ENCODE results near the gene KCNA5.

The KCNA5 gene

GRCh38 chr12:5017638-5018348 is 25.9 kb upstream of the KCNA5 start:
- H3K4me1 Mint-ChIP-seq (ENCODE audit: low read depth) = no peaks in the 10 kb centered on the region
- peaks cover 9% of the 10 kb centered on the region for H3K27me3 Mint-ChIP-seq (ENCODE audit: low read depth)
- H3K9me3 Mint-ChIP-seq = no peaks in the 10 kb centered on the region
- H3K36me3 Mint-ChIP-seq (ENCODE audit: low read depth) = no peaks in the 10 kb centered on the region
- no peak overlapping the region for H3K27ac Mint-ChIP-seq
- H3K4me3 Mint-ChIP-seq = no peak overlapping the region

GRCh38 chr12:5018677-5019076 is 25.0 kb upstream of the KCNA5 start:
- Mint-ChIP-seq H3K9me3 (no peaks in the 10 kb centered on the region), H3K4me3 (no peak overlapping the region), H3K36me3 (ENCODE audit: low read depth) (no peaks in the 10 kb centered on the region), H3K27me3 (ENCODE audit: low read depth) (peaks cover 7% of the 10 kb centered on the region), H3K27ac (no peak overlapping the region), H3K4me1 (ENCODE audit: low read depth) (no peaks in the 10 kb centered on the region)

DNA sequence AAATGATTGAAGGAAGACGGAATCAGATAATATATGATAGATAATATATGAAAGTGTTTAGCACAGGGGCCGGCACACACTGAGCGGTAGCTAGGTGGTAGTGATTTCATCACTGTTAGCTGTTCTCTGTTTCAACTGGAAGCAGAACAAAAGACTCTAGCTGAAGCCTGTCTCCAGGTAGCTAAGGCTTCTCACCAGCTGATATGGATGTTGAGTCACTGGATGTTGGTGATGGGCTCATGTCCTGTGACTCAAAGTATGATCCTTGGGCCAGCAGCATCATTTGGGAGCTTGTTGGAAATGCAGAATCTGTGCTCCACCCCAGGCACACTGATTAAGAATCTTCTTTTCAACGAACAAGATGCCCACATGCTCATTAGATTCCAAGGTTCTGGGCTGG is 21.7 kb upstream of the KCNA5 start:
- no peaks in the 10 kb centered on the region for H3K4me1 Mint-ChIP-seq (ENCODE audit: low read depth)
- H3K27ac Mint-ChIP-seq = no peak overlapping the region
- H3K27me3 Mint-ChIP-seq (ENCODE audit: low read depth) = peaks cover 6% of the 10 kb centered on the region
- H3K4me3 Mint-ChIP-seq = no peak overlapping the region
- H3K9me3 Mint-ChIP-seq = no peaks in the 10 kb centered on the region
- no peaks in the 10 kb centered on the region for H3K36me3 Mint-ChIP-seq (ENCODE audit: low read depth)

- Mint-ChIP-seq H3K4me3 (no peak overlapping the region), H3K4me1 (ENCODE audit: low read depth) (no peaks in the 10 kb centered on the region), H3K36me3 (ENCODE audit: low read depth) (no peaks in the 10 kb centered on the region), H3K27me3 (ENCODE audit: low read depth) (peaks cover 6% of the 10 kb centered on the region), H3K27ac (no peak overlapping the region), H3K9me3 (no peaks in the 10 kb centered on the region)
Observed at GRCh38 chr12:5022465-5023061, 21.1 kb upstream of the KCNA5 start.

DNA sequence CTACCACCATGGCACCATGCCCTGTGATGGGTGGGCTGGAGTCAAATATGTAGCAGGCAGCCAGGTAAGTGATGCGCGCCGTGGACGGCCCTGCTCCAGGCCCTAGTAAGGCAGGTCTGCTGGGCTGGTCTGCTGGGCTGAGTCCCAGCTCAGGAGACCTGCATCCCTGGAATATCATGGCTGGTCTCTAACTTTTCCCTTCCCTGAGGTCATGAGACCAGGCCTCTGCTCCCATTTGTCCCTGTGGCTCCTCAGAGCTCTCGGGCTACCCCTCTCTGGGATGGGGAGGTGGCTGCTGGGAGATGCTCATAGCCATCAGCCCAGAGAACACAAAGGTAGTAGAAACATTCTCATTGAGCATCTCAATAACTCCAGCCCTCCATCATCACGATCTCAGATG is 19.8 kb upstream of the KCNA5 start:
- Mint-ChIP-seq H3K9me3 (no peaks in the 10 kb centered on the region), H3K36me3 (ENCODE audit: low read depth) (no peaks in the 10 kb centered on the region), H3K27me3 (ENCODE audit: low read depth) (peaks cover 6% of the 10 kb centered on the region), H3K27ac (no peak overlapping the region), H3K4me1 (ENCODE audit: low read depth) (no peaks in the 10 kb centered on the region), H3K4me3 (no peak overlapping the region)

- no peak overlapping the region for H3K27ac Mint-ChIP-seq
- no peak overlapping the region for H3K4me3 Mint-ChIP-seq
- H3K4me1 Mint-ChIP-seq (ENCODE audit: low read depth) = no peaks in the 10 kb centered on the region
- H3K27me3 Mint-ChIP-seq (ENCODE audit: low read depth) = peaks cover 6% of the 10 kb centered on the region
- H3K36me3 Mint-ChIP-seq (ENCODE audit: low read depth) = no peaks in the 10 kb centered on the region
- H3K9me3 Mint-ChIP-seq = no peaks in the 10 kb centered on the region
Observed at GRCh38 chr12:5026342-5026938, 17.2 kb upstream of the KCNA5 start.

DNA sequence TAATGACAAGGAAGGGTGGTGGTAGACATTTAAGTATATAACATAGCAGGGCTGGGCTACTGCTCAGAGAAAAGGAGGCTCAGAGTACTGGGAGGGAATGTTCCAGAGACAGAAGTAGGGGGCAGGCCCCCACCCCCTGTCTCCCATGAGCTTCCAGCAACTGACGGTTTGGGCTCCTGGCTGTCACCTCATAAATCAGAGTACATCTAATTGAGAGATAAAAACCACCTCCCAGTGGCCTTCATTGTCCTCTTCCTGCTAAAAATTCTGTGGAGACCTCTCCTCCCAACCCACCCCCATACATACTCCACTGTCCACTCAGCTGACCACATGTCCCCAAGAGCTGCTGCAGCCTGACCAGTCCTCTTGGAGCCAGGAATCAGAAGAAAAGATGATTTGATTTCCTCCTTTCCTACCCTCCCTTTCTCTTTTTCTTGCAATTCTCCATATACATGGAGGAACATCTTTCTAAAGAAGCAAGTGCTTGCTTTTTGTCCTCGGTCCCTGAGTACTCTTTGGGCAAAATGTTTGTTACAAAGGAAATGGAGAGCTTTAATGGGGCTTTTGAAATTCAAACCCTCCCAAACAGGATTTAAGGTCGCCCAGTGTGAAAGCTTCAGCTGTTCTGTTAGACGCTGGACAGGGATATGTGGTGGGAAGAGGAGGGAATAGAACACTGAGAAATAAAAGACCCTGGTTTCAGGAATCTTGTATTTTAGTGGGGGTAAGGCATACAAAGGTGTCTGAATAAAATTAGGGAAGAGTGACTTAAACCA is 16.4 kb upstream of the KCNA5 start:
- Mint-ChIP-seq H3K4me1 (ENCODE audit: low read depth) (no peaks in the 10 kb centered on the region), H3K27me3 (ENCODE audit: low read depth) (peaks cover 6% of the 10 kb centered on the region), H3K27ac (no peak overlapping the region), H3K4me3 (no peak overlapping the region), H3K36me3 (ENCODE audit: low read depth) (no peaks in the 10 kb centered on the region), H3K9me3 (no peaks in the 10 kb centered on the region)

DNA sequence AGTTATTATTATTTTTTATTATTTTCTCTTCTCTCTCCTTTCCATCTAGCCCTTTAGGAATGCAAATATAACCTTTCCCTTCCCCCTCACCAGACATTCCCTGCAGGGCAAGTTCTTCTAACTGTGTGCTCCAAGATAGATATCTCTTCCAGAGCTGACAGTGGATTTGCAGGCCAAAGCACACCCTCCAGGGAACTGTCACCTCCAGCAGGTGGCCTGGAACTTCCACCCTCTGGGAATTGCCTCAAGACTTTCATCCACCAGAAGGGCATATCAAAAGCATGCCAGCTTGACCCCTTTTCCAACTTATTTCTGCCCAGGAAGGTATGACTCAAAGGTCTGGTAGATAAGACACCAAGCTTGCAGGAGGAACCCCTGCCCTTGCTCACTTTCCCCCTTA is 13.6 kb upstream of the KCNA5 start:
- Mint-ChIP-seq H3K4me1 (ENCODE audit: low read depth) (peaks cover 2% of the 10 kb centered on the region), H3K9me3 (no peaks in the 10 kb centered on the region), H3K4me3 (no peak overlapping the region), H3K36me3 (ENCODE audit: low read depth) (no peaks in the 10 kb centered on the region), H3K27ac (no peak overlapping the region), H3K27me3 (ENCODE audit: low read depth) (peaks cover under 1% of the 10 kb centered on the region)

GRCh38 chr12:5031242-5031641 is 12.4 kb upstream of the KCNA5 start:
- Mint-ChIP-seq H3K27me3 (ENCODE audit: low read depth) (no peaks in the 10 kb centered on the region), H3K9me3 (no peaks in the 10 kb centered on the region), H3K27ac (no peak overlapping the region), H3K36me3 (ENCODE audit: low read depth) (no peaks in the 10 kb centered on the region), H3K4me3 (no peak overlapping the region), H3K4me1 (ENCODE audit: low read depth) (peaks cover 2% of the 10 kb centered on the region)

GRCh38 chr12:5031958-5032357 is 11.7 kb upstream of the KCNA5 start:
- no peaks in the 10 kb centered on the region for H3K9me3 Mint-ChIP-seq
- no peaks in the 10 kb centered on the region for H3K27me3 Mint-ChIP-seq (ENCODE audit: low read depth)

GRCh38 chr12:5032821-5033220 is 10.9 kb upstream of the KCNA5 start:
- no peaks in the 10 kb centered on the region for H3K9me3 Mint-ChIP-seq
- no peak overlapping the region for H3K27ac Mint-ChIP-seq
- no peaks in the 10 kb centered on the region for H3K27me3 Mint-ChIP-seq (ENCODE audit: low read depth)
- H3K4me1 Mint-ChIP-seq (ENCODE audit: low read depth) = peaks cover 2% of the 10 kb centered on the region
- H3K4me3 Mint-ChIP-seq = no peak overlapping the region
- no peaks in the 10 kb centered on the region for H3K36me3 Mint-ChIP-seq (ENCODE audit: low read depth)

More at GRCh38 chr12:5031958-5032357, 11.7 kb upstream of the KCNA5 start:
- Mint-ChIP-seq H3K36me3 (ENCODE audit: low read depth) (no peaks in the 10 kb centered on the region), H3K27ac (no peak overlapping the region), H3K4me1 (ENCODE audit: low read depth) (peaks cover 2% of the 10 kb centered on the region), H3K4me3 (no peak overlapping the region)

GRCh38 chr12:5033883-5034282 is 9.8 kb upstream of the KCNA5 start:
- peaks cover 6% of the 10 kb centered on the region for H3K27me3 Mint-ChIP-seq (ENCODE audit: low read depth)
- H3K36me3 Mint-ChIP-seq (ENCODE audit: low read depth) = no peaks in the 10 kb centered on the region
- peaks cover 2% of the 10 kb centered on the region for H3K4me1 Mint-ChIP-seq (ENCODE audit: low read depth)
- no peak overlapping the region for H3K27ac Mint-ChIP-seq
- H3K9me3 Mint-ChIP-seq = no peaks in the 10 kb centered on the region
- no peak overlapping the region for H3K4me3 Mint-ChIP-seq

GRCh38 chr12:5034603-5035002 is 9.1 kb upstream of the KCNA5 start:
- Mint-ChIP-seq H3K9me3 (no peaks in the 10 kb centered on the region), H3K4me3 (no peak overlapping the region)

GRCh38 chr12:5035618-5036017 is 8.1 kb upstream of the KCNA5 start:
- H3K9me3 Mint-ChIP-seq = no peaks in the 10 kb centered on the region
- peaks cover 2% of the 10 kb centered on the region for H3K4me1 Mint-ChIP-seq (ENCODE audit: low read depth)
- no peaks in the 10 kb centered on the region for H3K36me3 Mint-ChIP-seq (ENCODE audit: low read depth)
- H3K27me3 Mint-ChIP-seq (ENCODE audit: low read depth) = peaks cover 19% of the 10 kb centered on the region
- no peak overlapping the region for H3K27ac Mint-ChIP-seq
- no peak overlapping the region for H3K4me3 Mint-ChIP-seq

More at GRCh38 chr12:5034603-5035002, 9.1 kb upstream of the KCNA5 start:
- peaks cover 13% of the 10 kb centered on the region for H3K27me3 Mint-ChIP-seq (ENCODE audit: low read depth)
- no peaks in the 10 kb centered on the region for H3K36me3 Mint-ChIP-seq (ENCODE audit: low read depth)
- peaks cover 2% of the 10 kb centered on the region for H3K4me1 Mint-ChIP-seq (ENCODE audit: low read depth)
- no peak overlapping the region for H3K27ac Mint-ChIP-seq

All from T-helper 1 cell treated with Interleukin-12 subunit alpha and Interleukin-12 subunit beta and Interleukin-4 antibody, amounts not matched to agents 30 μg/mL and 1 μg/mL, for 36 hours (primary cell).